Aorta (tissue), 5 donors: ENCODE data around the gene OBSCN. TPM values are rescaled to one million over a fixed set of nuclear protein-coding genes. Genes with fewer than 3 reads are reported as not detected.

Source experiments
- ATAC-seq: fragments of 200-7000 bp; cut with Tn5 transposase; one replicate; pipeline ENCODE4 v1.9.1; 2022; ENCODE audit warnings: moderate library complexity; ENCODE audit not compliant: low FRiP score
- DNase-seq, 2 donors: peaks; one replicate each; pipeline ENCODE4 v3.0.0-alpha.2; 2020
- H3K27ac ChIP-seq, 2 donors: one replicate each; pipeline ENCODE4 v1.5.1; 2013; ENCODE audit warnings: low read length in 2 of 2, mild to moderate bottlenecking in 2 of 2, moderate library complexity in 2 of 2, control low read depth in 1 of 2, inconsistent platforms in 1 of 2, low read depth in 1 of 2
- H3K27me3 ChIP-seq, 2 donors: one replicate each; pipeline ENCODE4 v1.6.1; 2013; ENCODE audit warnings: control low read depth in 1 of 2, low read length in 1 of 2, mild to moderate bottlenecking in 1 of 2, moderate library complexity in 1 of 2; ENCODE audit not compliant: insufficient read depth in 2 of 2, control insufficient read depth in 1 of 2
- H3K36me3 ChIP-seq, 2 donors: one replicate each; pipeline ENCODE4 v1.6.1; 2013; ENCODE audit warnings: control low read depth in 1 of 2, low read length in 1 of 2, mild to moderate bottlenecking in 1 of 2; ENCODE audit not compliant: insufficient read depth in 2 of 2, control insufficient read depth in 1 of 2
- H3K4me1 ChIP-seq, 2 donors: one replicate each; pipeline ENCODE4 v1.6.1; 2013; ENCODE audit warnings: low read length in 2 of 2, control low read depth in 1 of 2, mild to moderate bottlenecking in 1 of 2, moderate library complexity in 1 of 2; ENCODE audit not compliant: insufficient read depth in 2 of 2, control insufficient read depth in 1 of 2
- H3K4me3 ChIP-seq, 2 donors: one replicate each; pipeline ENCODE4 v1.5.1; 2013; ENCODE audit warnings: low read length in 2 of 2, control low read depth in 1 of 2, mild to moderate bottlenecking in 1 of 2
- H3K9me3 ChIP-seq: one replicate; pipeline ENCODE4 v1.6.1; 2013; ENCODE audit warnings: mild to moderate bottlenecking, low read length; ENCODE audit not compliant: control insufficient read depth
- WGBS, 2 donors: extraction: QIAGEN DNeasy Blood & Tissue Kit; methylation state at CpG; one replicate each; pipeline ENCODE4 v1.1.7; 2013; 5-methylcytosine and 5-hydroxymethylcytosine counted together
- intact Hi-C, 2 donors: fragments of 100-400 bp; cut with DNase I; formaldehyde crosslinking; loops; one replicate each; pipeline versions ENCODE4 v1.14.2 to v1.15.0; 2022
- polyA plus RNA-seq, 2 donors: library from polyadenylated mRNA; stranded (reverse); fragments of 200-250 nt; gene quantifications; one replicate each; pipeline ENCODE4 v1.2.3, GENCODE V29; 2013
- total RNA-seq, 2 donors: library from RNA; stranded (reverse); fragmentation: NEBNext Ultra II Directional; extraction: Animal tissue kit (Norgen Biotek cat#: 25700); gene quantifications; one replicate each; pipeline ENCODE4 v1.2.1, GENCODE V29; 2021
- donor health status: healthy with polysubstance abuse.
- donor health status: Bipolar disorder and iron deficiency.
- donor health status: DM: no; HTN: no; CAD: no.
- donor health status: DM: no; HTN: no; CAD: no.
- donor health status: DM: yes; HTN: yes; CAD: no.

OBSCN gene
- total and polyA plus RNA-seq, 4 donors: 2.0 to 19.3 (median 6.4) TPM

GRCh38 chr1:228393811-228394570, 186.1 kb downstream of the OBSCN start:
- intact Hi-C loops: no loop called here
- Histone ChIP-seq H3K36me3 (no peaks in the 10 kb centered on the region), H3K4me3 (no peak overlapping the region), H3K9me3 (no peaks in the 10 kb centered on the region), H3K4me1 (no peaks in the 10 kb centered on the region), H3K27ac (no peak overlapping the region), H3K27me3 (no peaks in the 10 kb centered on the region)
- no peak for ATAC-seq
- no peak for DNase-seq
- WGBS, 2 donors: 83 to 86% methylated on average over 9 of the region's 9 CpGs

GRCh38 chr1:228394571-228395394, 186.9 kb downstream of the OBSCN start:
- no peaks in the 10 kb centered on the region for H3K9me3 ChIP-seq
- DNase-seq (peak; percentile 46 to 77), ATAC-seq (no peak)
- no peaks in the 10 kb centered on the region for H3K27me3 ChIP-seq
- intact Hi-C loops: no loop called here
- no peaks in the 10 kb centered on the region for H3K4me1 ChIP-seq
- H3K27ac ChIP-seq: no peak overlapping the region
- whole genome bisulfite sequencing, 2 donors: 93 to 94% methylated on average over 37 to 38 of the region's 38 CpGs
- no peaks in the 10 kb centered on the region for H3K36me3 ChIP-seq
- H3K4me3 ChIP-seq: no peak overlapping the region

- 93% methylated on average over 21 of the region's 21 CpGs for WGBS, 2 donors
- Histone ChIP-seq H3K27me3 (no peaks in the 10 kb centered on the region), H3K36me3 (no peaks in the 10 kb centered on the region), H3K9me3 (no peaks in the 10 kb centered on the region), H3K27ac (no peak overlapping the region), H3K4me3 (no peak overlapping the region), H3K4me1 (no peaks in the 10 kb centered on the region)
- intact Hi-C loops: no loop called here
- no peak for DNase-seq
- ATAC-seq: no peak
These were observed 189.2 kb downstream of the OBSCN start for GRCh38 chr1:228396770-228397662.

- no peaks in the 10 kb centered on the region for H3K4me1 ChIP-seq
- no peaks in the 10 kb centered on the region for H3K36me3 ChIP-seq
- 84 to 91% methylated on average over 6 of the region's 6 CpGs for WGBS, 2 donors
- intact Hi-C loops: no loop called here
- ATAC-seq: no peak
- DNase-seq: no peak
- H3K27me3 ChIP-seq: no peaks in the 10 kb centered on the region
- no peak overlapping the region for H3K27ac ChIP-seq
- H3K9me3 ChIP-seq: no peaks in the 10 kb centered on the region
- H3K4me3 ChIP-seq: no peak overlapping the region
These were observed 190.1 kb downstream of the OBSCN start for GRCh38 chr1:228397966-228398365.

- Histone ChIP-seq H3K27me3 (no peaks in the 10 kb centered on the region), H3K4me3 (no peak overlapping the region), H3K4me1 (no peaks in the 10 kb centered on the region), H3K9me3 (no peaks in the 10 kb centered on the region), H3K27ac (no peak overlapping the region), H3K36me3 (no peaks in the 10 kb centered on the region)
- DNase-seq (no peak), ATAC-seq (no peak)
- intact Hi-C loops: no loop called here
- 90 to 95% methylated on average over 10 to 12 of the region's 12 CpGs for WGBS, 2 donors
These were observed 191.1 kb downstream of the OBSCN start for GRCh38 chr1:228398741-228399461.

GRCh38 chr1:228399531-228400236, 191.8 kb downstream of the OBSCN start:
- Histone ChIP-seq H3K9me3 (no peaks in the 10 kb centered on the region), H3K36me3 (no peaks in the 10 kb centered on the region), H3K27me3 (no peaks in the 10 kb centered on the region), H3K4me1 (no peaks in the 10 kb centered on the region), H3K27ac (no peak overlapping the region), H3K4me3 (no peak overlapping the region)
- intact Hi-C loops: loop anchor here in 1 of 2 donors (10.0 kb wide), 1 partner anchor 265 kb away; no protein-coding TSS in a partner anchor
- DNase-seq (no peak), ATAC-seq (no peak)
- 92% methylated on average over 14 of the region's 14 CpGs for WGBS, 2 donors

GRCh38 chr1:228400237-228400651, 192.4 kb downstream of the OBSCN start:
- no peak overlapping the region for H3K27ac ChIP-seq
- intact Hi-C loops: loop anchor here in 1 of 2 donors (10.0 kb wide), 1 partner anchor 265 kb away; no protein-coding TSS in a partner anchor
- 88 to 91% methylated on average over 11 of the region's 11 CpGs for WGBS, 2 donors
- H3K36me3 ChIP-seq: no peaks in the 10 kb centered on the region
- H3K4me1 ChIP-seq: no peaks in the 10 kb centered on the region
- ATAC-seq: no peak
- H3K4me3 ChIP-seq: no peak overlapping the region
- H3K27me3 ChIP-seq: no peaks in the 10 kb centered on the region
- H3K9me3 ChIP-seq: no peaks in the 10 kb centered on the region
- no peak for DNase-seq
